ENCODE data around the gene LRP1.

DNA sequence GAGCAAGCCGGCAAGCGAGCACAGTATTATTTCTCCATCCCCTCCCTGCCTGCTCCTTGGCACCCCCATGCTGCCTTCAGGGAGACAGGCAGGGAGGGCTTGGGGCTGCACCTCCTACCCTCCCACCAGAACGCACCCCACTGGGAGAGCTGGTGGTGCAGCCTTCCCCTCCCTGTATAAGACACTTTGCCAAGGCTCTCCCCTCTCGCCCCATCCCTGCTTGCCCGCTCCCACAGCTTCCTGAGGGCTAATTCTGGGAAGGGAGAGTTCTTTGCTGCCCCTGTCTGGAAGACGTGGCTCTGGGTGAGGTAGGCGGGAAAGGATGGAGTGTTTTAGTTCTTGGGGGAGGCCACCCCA, 84.4 kb downstream of the LRP1 start:
- no peak for TF ChIP-seq EZH2phosphoT487 (IDR thresholded peaks at IDR 0.05; ENCODE audit: low read depth)
- TF ChIP-seq, protein P1, sequence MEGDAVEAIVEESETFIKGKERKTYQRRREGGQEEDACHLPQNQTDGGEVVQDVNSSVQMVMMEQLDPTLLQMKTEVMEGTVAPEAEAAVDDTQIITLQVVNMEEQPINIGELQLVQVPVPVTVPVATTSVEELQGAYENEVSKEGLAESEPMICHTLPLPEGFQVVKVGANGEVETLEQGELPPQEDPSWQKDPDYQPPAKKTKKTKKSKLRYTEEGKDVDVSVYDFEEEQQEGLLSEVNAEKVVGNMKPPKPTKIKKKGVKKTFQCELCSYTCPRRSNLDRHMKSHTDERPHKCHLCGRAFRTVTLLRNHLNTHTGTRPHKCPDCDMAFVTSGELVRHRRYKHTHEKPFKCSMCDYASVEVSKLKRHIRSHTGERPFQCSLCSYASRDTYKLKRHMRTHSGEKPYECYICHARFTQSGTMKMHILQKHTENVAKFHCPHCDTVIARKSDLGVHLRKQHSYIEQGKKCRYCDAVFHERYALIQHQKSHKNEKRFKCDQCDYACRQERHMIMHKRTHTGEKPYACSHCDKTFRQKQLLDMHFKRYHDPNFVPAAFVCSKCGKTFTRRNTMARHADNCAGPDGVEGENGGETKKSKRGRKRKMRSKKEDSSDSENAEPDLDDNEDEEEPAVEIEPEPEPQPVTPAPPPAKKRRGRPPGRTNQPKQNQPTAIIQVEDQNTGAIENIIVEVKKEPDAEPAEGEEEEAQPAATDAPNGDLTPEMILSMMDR (IDR thresholded peaks at IDR 0.05; ENCODE audit: low read depth, low read length), result no peak

Measured in OCI-LY3 (cell line).